Liver (tissue), 3 donors: Measurements from ENCODE around the gene ZNF653.

ENCODE experiments used
- ATF3 ChIP-seq: IDR thresholded peaks from 2 replicates; pipeline ENCODE4 v1.6.1; 2016; ENCODE audit warnings: antibody characterized with exemption
- CTCF ChIP-seq: fragments of 150-350 bp; IDR thresholded peaks from 2 replicates; pipeline ENCODE4 v1.5.1; 2017; ENCODE audit warnings: improper control_type of control experiment, low read depth, low read length; ENCODE audit not compliant: missing input control
- EGR1 ChIP-seq, 2 donors: IDR thresholded peaks; 2 replicates each; pipeline ENCODE4 v1.6.1; 2016 to 2018; ENCODE audit warnings: antibody characterized with exemption in 2 of 2, low read depth in 2 of 2
- HNF4A ChIP-seq, 2 donors: conservative IDR thresholded peaks; 2 replicates each; pipeline ENCODE4 v1.6.1; 2016; ENCODE audit warnings: antibody characterized with exemption in 2 of 2, mild to moderate bottlenecking in 2 of 2
- JUND ChIP-seq, 2 donors: IDR thresholded peaks; 2 replicates each; pipeline ENCODE4 v1.6.1; 2016; ENCODE audit warnings: antibody characterized with exemption in 2 of 2
- MAX ChIP-seq: IDR thresholded peaks from 2 replicates; pipeline ENCODE4 v1.6.1; 2016; ENCODE audit warnings: antibody characterized with exemption
- RAD21 ChIP-seq, 2 donors: IDR thresholded peaks; 2 replicates each; pipeline ENCODE4 v1.6.1; 2016; ENCODE audit warnings: antibody characterized with exemption in 2 of 2, mild to moderate bottlenecking in 2 of 2
- REST ChIP-seq: IDR thresholded peaks from 2 replicates; pipeline ENCODE4 v1.6.1; 2016; ENCODE audit warnings: antibody characterized with exemption, mild to moderate bottlenecking
- TAF1 ChIP-seq: conservative IDR thresholded peaks from 2 replicates; pipeline ENCODE4 v1.6.1; 2016; ENCODE audit warnings: antibody characterized with exemption, mild to moderate bottlenecking
- YY1 ChIP-seq: IDR thresholded peaks from 2 replicates; pipeline ENCODE4 v1.6.1; 2016; ENCODE audit warnings: antibody characterized with exemption, mild to moderate bottlenecking
- donor health status: healthy.
- donor health status: healthy.

- TF ChIP-seq RAD21 (IDR thresholded peaks at IDR 0.05) (no peak), CTCF (no peak), MAX (no peak), REST (no peak), HNF4A (conservative IDR thresholded peaks at IDR 0.05) (no peak), YY1 (no peak), JUND (IDR thresholded peaks at IDR 0.05) (no peak), TAF1 (no peak), EGR1 (IDR thresholded peaks at IDR 0.05; ENCODE audit: low read depth in 2 of 2) (no peak), ATF3 (no peak)
These were observed 24.7 kb downstream of the ZNF653 start, which contains the start of gene ELAVL3 for GRCh38 chr19:11480715-11481533.
